Measurements from ENCODE around the gene CHID1. TPM values are rescaled to one million over a fixed set of nuclear protein-coding genes. Genes with fewer than 3 reads are reported as not detected.

The CHID1 gene
- total RNA-seq, 1 donor from 2014 or later = 69.4 TPM

- Histone ChIP-seq H3K36me3 (peaks cover 62 to 65% of the 10 kb centered on the region in 2 donors), H3K27me3 (no peaks in the 10 kb centered on the region), H3K27ac (no peak overlapping the region), H3K4me3 (no peak overlapping the region), H3K9me3 (no peaks in the 10 kb centered on the region), H3K4me1 (no peaks in the 10 kb centered on the region)
- intact Hi-C loops (cut with DNase I) = no loop called here
- no peak for DNase-seq (ENCODE audit: low spot score in 2 of 2)
- TF ChIP-seq CTCF (IDR thresholded peaks at IDR 0.05) = no peak
Observed at GRCh38 chr11:899724-900123, 10.9 kb downstream of the CHID1 start.

GRCh38 chr11:898540-899190 lies 11.9 kb downstream of the CHID1 start:
- H3K27ac ChIP-seq = no peak overlapping the region
- H3K27me3 ChIP-seq = no peaks in the 10 kb centered on the region
- intact Hi-C loops (cut with DNase I) = no loop called here
- no peaks in the 10 kb centered on the region for H3K9me3 ChIP-seq
- TF ChIP-seq CTCF (IDR thresholded peaks at IDR 0.05) = no peak
- no peak for DNase-seq (ENCODE audit: low spot score in 2 of 2)
- peaks cover 51 to 56% of the 10 kb centered on the region in 2 donors for H3K36me3 ChIP-seq
- H3K4me1 ChIP-seq = no peaks in the 10 kb centered on the region
- H3K4me3 ChIP-seq = no peak overlapping the region

GRCh38 chr11:898143-898511 lies 12.5 kb downstream of the CHID1 start:
- Histone ChIP-seq H3K36me3 (peaks cover 47 to 50% of the 10 kb centered on the region in 2 donors), H3K27ac (no peak overlapping the region), H3K4me1 (no peaks in the 10 kb centered on the region), H3K4me3 (no peak overlapping the region), H3K9me3 (no peaks in the 10 kb centered on the region), H3K27me3 (no peaks in the 10 kb centered on the region)
- no peak for TF ChIP-seq CTCF (IDR thresholded peaks at IDR 0.05)
- intact Hi-C loops (cut with DNase I) = no loop called here
- no peak for DNase-seq (ENCODE audit: low spot score in 2 of 2)

- H3K4me1 ChIP-seq = no peaks in the 10 kb centered on the region
- DNase-seq (ENCODE audit: low spot score in 2 of 2) = no peak
- no peak for TF ChIP-seq CTCF (IDR thresholded peaks at IDR 0.05)
- no peak overlapping the region for H3K4me3 ChIP-seq
- intact Hi-C loops (cut with DNase I) = no loop called here
- no peaks in the 10 kb centered on the region for H3K9me3 ChIP-seq
- no peaks in the 10 kb centered on the region for H3K27me3 ChIP-seq
- no peak overlapping the region for H3K27ac ChIP-seq
- peaks cover 41 to 44% of the 10 kb centered on the region in 2 donors for H3K36me3 ChIP-seq
Observed at GRCh38 chr11:897253-898142, 13.1 kb downstream of the CHID1 start.

- DNase-seq (ENCODE audit: low spot score in 2 of 2) = no peak
- H3K27me3 ChIP-seq = no peaks in the 10 kb centered on the region
- no peak for TF ChIP-seq CTCF (IDR thresholded peaks at IDR 0.05)
- H3K27ac ChIP-seq = no peak overlapping the region
- H3K9me3 ChIP-seq = no peaks in the 10 kb centered on the region
- intact Hi-C loops (cut with DNase I) = no loop called here
- H3K36me3 ChIP-seq = peaks cover 24 to 25% of the 10 kb centered on the region in 2 donors
- no peaks in the 10 kb centered on the region for H3K4me1 ChIP-seq
- H3K4me3 ChIP-seq = no peak overlapping the region
Observed at GRCh38 chr11:895331-896110, 15.1 kb downstream of the CHID1 start.

Measured in ascending aorta (tissue), 2 donors.